OCI-LY1 (cell line): ENCODE data around the gene ARG2.

Experiments
- EZH2 ChIP-seq: fragments of 200-600 bp; sonication (generic), shearing (Covaris generic); IDR thresholded peaks from 2 replicates; pipeline ENCODE4 v1.8.0; 2017; ENCODE audit warnings: borderline replicate concordance, mixed run types, mild to moderate bottlenecking, antibody characterized with exemption, low read length, moderate library complexity, mixed read lengths
- TF ChIP-seq, protein P1 (sequence below): fragments of 200-600 bp; sonication (generic), shearing (Covaris generic); IDR thresholded peaks from 2 replicates; pipeline ENCODE4 v1.5.1; 2017; ENCODE audit warnings: mild to moderate bottlenecking, antibody characterized with exemption, low read length, moderate library complexity, mixed read lengths

DNA sequence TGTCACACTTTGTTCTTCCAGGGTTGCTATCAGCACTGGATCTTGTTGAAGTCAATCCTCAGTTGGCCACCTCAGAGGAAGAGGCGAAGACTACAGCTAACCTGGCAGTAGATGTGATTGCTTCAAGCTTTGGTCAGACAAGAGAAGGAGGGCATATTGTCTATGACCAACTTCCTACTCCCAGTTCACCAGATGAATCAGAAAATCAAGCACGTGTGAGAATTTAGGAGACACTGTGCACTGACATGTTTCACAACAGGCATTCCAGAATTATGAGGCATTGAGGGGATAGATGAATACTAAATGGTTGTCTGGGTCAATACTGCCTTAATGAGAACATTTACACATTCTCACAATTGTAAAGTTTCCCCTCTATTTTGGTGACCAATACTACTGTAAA is 31.0 kb downstream of the ARG2 start:
- TF ChIP-seq, protein P1, sequence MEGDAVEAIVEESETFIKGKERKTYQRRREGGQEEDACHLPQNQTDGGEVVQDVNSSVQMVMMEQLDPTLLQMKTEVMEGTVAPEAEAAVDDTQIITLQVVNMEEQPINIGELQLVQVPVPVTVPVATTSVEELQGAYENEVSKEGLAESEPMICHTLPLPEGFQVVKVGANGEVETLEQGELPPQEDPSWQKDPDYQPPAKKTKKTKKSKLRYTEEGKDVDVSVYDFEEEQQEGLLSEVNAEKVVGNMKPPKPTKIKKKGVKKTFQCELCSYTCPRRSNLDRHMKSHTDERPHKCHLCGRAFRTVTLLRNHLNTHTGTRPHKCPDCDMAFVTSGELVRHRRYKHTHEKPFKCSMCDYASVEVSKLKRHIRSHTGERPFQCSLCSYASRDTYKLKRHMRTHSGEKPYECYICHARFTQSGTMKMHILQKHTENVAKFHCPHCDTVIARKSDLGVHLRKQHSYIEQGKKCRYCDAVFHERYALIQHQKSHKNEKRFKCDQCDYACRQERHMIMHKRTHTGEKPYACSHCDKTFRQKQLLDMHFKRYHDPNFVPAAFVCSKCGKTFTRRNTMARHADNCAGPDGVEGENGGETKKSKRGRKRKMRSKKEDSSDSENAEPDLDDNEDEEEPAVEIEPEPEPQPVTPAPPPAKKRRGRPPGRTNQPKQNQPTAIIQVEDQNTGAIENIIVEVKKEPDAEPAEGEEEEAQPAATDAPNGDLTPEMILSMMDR, result no peak
- no peak for TF ChIP-seq EZH2
